Omental fat pad (tissue), 4 donors: ENCODE data around the gene LCP2. TPM values are rescaled to one million over a fixed set of nuclear protein-coding genes. Genes with fewer than 3 reads are reported as not detected.

Experiments used
- ATAC-seq: fragments of 150-250 bp; one replicate; pipeline ENCODE4 v1.9.1; 2016; ENCODE audit warnings: mild to moderate bottlenecking, moderate library complexity; ENCODE audit not compliant: low FRiP score
- DNase-seq: peaks from one replicate; pipeline ENCODE4 v3.0.0-alpha.2; 2019; ENCODE audit warnings: low spot score
- CTCF ChIP-seq, 3 donors: fragments of 450-650 bp; IDR thresholded peaks; one replicate each; pipeline ENCODE4 v1.5.1; 2016 to 2017; ENCODE audit warnings: antibody characterized with exemption in 3 of 3, mild to moderate bottlenecking in 3 of 3, moderate library complexity in 2 of 3
- total RNA-seq, 4 donors: library from RNA; depleted of rRNA; stranded (reverse); fragments of >200 nt; gene quantifications; one replicate each; pipeline ENCODE4 v1.1.0, GENCODE V29; 2016

Gene LCP2
- total RNA-seq, 4 donors from 2014 or later, result 33.5 to 81.2 (median 59.1) TPM

- no peak for DNase-seq
- ATAC-seq, result no peak
- TF ChIP-seq CTCF (IDR thresholded peaks at IDR 0.05), result no peak
Observed at GRCh38 chr5:170312301-170312595, 14.7 kb upstream of the LCP2 start.

GRCh38 chr5:170311511-170312300 is 14.1 kb upstream of the LCP2 start:
- no peak for TF ChIP-seq CTCF (IDR thresholded peaks at IDR 0.05)
- ATAC-seq (no peak), DNase-seq (no peak)

GRCh38 chr5:170310256-170310926 is 12.8 kb upstream of the LCP2 start:
- DNase-seq, result no peak
- TF ChIP-seq CTCF (IDR thresholded peaks at IDR 0.05), result no peak
- no peak for ATAC-seq

GRCh38 chr5:170308686-170309085 is 11.1 kb upstream of the LCP2 start:
- no peak for TF ChIP-seq CTCF (IDR thresholded peaks at IDR 0.05)
- ATAC-seq, result no peak
- DNase-seq, result no peak

GRCh38 chr5:170307575-170308465 is 10.2 kb upstream of the LCP2 start:
- no peak for TF ChIP-seq CTCF (IDR thresholded peaks at IDR 0.05)
- DNase-seq, result peak; percentile 58
- peak; percentile 76 for ATAC-seq

- ATAC-seq, result peak; percentile 62
- no peak for TF ChIP-seq CTCF (IDR thresholded peaks at IDR 0.05)
- peak; percentile 64 for DNase-seq
Observed at GRCh38 chr5:170306381-170306831, 8.8 kb upstream of the LCP2 start.
